HG02798 (cell line): Measurements from ENCODE around the gene CCNL2.
A peak's percentile ranks its signal among the peaks of the same experiment; 100 is the strongest.
"Not testable (repeated sequence)": the region's sequence is repeated elsewhere in the genome, so short reads cannot be mapped to it uniquely, and the experiment has no call there.

ENCODE experiments used
- ATAC-seq: cut with Tn5 transposase; IDR thresholded peaks from one replicate; pipeline ENCODE4 v1.9.1; 2021; ENCODE audit warnings: mild to moderate bottlenecking; ENCODE audit not compliant: unreplicated experiment, poor library complexity

The CCNL2 gene

DNA sequence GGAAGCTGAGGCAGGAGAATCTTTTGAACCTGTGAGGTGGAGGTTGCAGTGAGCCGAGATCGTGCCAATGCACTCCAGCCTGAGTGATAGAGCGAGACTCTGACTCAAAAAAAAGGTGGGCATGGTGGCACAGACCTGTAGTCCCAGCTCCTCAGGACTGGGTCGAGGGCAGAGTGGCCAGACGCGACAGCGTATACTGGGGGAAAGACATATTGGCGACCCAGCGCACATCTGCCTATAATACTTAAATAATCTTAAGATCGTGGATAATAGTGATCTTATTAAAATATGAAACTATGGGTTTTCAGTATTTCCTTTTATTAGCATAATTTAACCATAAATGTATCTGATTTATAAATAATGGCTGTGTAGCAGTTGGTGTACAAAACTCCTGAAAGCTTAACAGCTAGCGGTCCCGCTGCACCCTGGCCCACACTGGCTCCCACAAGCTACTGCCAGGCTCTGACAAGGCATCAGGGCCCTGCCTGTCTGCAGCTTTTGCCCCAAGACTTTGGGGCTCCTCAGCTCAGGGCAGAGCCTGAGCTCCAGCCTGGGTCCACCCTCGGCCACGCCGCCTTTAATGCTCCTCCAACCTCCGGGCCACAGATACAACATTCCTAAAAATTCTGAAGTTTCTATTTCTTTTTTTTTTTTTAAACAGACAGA lies 21.5 kb downstream of the CCNL2 start:
- no peak for ATAC-seq

DNA sequence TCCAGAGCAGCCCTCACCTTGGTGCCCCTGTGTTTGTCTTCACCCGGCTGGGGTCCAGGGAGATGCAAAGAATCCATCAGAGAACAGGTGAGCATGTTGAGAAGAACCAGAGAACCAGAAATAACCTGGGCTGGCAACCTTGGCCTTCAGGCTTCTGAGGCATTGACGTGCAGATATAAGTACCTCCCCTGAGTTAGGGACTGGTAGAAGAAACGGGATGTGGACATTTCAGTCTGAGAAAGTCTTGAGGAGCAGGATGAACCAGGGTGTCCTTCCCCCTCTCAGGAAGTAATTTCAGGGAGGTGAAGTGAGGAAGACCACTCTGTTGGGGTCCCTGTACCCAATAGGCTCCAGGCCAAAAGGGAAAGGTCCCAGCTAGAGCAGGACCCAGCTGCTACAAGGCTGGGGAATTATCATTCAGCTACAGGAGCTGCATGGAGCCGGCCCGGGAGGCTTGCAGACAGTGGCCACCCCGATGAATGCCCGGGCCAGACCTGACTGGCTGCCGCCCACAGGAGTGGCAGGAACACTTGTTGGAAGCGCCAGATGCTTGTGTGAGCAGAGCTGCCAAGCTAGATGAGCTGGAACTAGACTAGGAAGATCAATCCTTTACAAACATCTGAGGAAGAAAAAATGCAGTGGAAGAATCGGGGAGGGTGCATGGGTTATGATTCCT lies 22.4 kb downstream of the CCNL2 start:
- no peak for ATAC-seq

DNA sequence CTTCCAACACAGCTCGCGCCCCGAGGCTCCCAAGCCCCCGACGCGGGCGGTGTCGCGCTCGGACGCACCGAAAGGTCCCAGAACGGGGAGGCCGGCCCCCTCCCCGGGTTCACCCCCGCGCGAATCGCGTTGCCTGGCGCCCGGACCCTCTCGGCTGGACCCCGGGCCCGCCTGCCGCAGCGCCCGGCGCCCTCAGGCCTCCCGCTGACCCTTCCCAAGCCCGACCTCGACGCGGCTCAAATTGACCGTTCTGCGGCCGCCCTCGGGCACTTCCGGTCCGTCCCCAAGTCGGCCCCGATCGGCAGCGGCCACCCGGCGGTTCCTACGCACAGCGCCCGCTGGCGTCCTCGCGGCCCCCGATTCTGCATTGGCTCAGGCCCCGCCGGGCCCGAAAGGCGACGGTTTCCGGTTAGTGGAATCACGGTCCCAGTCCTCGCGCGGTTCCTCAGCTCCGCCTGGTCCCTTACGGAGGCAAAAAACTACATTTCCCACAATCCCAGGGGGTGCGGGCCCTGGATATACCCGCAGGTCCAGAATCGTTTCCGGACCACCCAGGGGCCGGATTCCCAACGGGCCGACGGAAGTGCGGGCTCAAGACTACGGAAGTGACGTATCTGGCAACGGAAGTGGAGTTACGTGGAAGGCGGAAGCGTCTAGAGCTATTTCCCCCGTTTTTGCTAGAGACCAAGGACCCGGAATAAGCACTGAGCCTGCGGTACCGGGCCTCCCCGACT lies 24.0 kb downstream of the CCNL2 start, which contains the start of gene AURKAIP1:
AURKAIP1 (minus strand) TSS at position 279 of the 734 bp plus-strand sequence. CDS start 451 bp downstream, outside the sequence.
- ATAC-seq = peak; percentile 88

DNA sequence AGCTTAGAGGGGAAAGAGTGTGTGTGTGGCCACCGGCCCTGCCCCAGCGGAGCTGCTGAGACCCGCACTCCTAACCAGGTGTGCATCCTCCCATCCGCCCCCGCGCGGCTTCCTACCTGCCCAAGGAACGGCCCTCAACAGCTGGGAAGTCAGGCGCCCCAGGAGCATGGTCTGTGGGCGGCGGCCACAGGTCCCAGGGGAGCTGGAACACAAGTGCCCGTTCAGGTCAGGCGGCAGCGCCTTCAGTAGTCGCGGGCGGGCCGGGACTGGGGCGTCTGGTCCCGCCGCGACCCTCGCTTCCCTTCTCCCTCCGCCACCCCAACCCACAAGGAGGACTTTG lies 24.6 kb downstream of the CCNL2 start:
- ATAC-seq = peak; percentile 4

DNA sequence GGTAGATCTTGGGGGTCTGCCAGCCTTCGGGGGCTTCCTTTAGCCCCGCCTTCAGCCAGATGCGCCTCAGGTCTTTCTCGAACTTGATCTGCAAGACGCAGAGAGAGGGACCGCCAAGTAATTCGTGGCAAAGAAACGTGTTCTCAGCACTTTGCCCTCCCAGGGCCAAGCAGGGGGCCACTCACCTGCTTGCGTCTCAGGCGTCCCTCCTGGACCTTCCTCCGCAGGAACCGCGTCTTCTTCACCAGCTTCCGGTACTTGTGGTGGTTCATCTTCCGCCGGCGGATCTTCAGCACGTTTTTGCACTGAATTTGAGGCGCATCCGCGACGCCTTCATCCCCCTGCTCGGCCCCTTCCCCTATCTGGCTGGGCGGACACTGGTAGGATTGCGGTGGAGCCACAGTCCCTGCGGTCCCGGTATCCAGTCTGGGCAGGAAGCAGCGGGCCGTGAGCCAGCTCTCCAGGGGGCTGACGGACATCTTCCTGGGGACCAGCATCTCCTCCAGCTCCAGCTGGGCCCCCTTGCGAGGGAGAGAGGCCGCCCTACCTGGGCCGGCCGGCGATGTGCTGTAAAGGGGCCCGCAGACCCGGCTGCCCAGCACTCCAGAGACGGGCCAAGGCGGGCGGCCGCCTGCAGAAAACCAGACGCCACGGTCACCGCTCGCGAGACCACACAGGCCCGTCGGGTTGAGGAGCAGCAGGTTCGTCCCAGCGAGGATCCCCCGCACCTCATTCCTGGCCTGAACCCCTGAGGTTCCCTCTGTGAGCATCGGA lies 25.1 kb downstream of the CCNL2 start:
- ATAC-seq = no peak

DNA sequence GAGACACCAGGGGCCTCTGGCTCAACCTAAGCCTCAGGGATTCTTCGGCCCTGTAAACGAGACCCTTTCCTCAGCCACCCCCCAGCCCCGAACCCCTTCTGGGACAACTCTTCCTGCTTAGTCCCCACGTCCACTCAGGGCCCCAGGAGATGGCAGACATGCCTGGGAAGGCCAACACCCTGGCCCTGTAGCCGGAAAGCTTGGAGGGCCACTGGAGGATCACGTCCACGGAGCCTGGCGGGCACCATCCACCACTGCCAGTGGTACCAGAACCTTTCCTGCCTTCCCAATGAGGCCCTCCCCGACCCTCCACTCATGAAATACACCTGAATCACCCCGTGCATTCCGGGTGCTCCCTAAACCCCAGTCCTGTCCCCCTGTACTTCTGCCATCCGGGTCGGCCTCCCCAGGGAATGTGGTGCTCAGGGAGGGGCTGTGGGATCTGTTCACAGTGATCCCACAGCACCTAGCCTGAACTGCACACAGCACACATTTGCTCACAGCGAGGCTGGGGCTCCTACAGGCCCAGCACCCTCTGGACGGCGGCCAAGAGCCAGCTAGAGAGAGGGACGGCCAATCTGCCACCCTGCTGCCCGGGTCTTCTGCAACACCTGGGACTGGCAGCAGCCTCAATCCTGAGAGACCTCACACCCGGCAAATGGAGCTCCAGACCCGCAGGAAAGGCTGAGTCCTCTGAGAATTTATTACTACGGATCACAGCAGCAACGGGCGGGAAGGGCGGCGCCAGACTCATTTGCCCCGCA lies 25.9 kb downstream of the CCNL2 start:
- ATAC-seq = no peak

DNA sequence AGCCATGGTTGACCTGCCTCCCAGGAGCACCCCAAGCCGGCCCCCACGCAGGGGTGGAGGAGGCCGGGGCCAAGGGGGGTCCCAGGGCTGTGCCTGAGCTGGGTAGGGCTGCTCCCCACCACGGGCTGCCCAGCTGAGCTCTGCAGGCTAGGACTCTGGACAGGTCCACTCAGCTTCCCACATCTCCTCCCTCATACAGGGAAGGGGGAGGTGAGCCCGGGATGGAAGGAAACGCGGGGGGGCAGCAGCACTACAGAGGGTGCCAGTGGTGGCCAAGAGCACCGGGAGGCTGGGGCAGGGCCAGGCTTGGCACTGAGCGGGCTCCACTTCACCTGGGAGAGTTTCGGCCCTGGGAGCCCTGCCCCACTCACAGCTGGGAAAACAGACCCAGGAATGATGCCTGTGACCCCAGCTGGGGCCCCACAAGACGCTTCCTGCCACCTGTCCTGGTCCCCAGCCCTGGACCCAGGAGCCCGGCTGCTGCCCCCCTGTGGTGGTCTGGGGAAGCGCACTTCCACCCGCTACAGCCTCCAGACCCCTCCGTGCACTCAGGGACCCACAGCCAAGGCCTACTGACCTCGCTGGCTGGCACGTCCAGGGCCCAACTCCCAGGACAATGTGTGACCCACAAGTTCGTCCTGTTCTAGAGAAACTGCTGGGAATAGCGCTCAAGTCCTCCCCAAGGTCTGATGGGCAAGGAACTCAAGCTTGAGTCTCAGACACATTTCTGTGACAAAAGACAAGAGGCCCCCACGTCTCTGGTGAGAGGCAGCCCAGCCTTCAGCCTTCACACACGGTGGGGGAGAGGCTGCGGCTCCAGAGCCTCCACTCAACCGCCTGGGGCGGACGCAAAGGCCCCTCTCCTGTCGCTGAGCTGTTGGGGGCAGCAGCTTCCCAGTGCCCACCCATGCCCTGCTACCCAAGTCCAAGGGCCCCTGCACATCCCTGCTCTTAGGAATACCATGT lies 27.1 kb downstream of the CCNL2 start:
- peak; percentile 18 for ATAC-seq

DNA sequence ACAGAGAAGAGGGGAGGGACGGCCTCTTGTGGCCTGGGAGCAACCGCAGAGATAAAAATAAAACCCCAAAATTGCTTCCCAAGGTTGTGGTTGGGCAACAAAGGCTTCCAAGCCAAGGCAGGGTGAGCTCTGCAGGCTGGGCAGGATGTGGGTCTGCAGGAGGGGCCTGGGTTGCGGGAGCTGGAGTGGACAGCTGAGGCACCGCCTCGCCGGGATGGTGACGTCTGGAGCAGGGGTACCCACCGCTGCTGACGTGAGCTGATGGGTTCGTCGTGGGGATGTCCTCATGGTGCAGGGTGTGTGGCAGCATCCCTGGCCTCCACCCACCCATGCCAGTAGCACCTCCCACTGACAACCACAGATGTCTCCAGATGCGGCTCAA lies 27.8 kb downstream of the CCNL2 start:
- ATAC-seq = no peak

DNA sequence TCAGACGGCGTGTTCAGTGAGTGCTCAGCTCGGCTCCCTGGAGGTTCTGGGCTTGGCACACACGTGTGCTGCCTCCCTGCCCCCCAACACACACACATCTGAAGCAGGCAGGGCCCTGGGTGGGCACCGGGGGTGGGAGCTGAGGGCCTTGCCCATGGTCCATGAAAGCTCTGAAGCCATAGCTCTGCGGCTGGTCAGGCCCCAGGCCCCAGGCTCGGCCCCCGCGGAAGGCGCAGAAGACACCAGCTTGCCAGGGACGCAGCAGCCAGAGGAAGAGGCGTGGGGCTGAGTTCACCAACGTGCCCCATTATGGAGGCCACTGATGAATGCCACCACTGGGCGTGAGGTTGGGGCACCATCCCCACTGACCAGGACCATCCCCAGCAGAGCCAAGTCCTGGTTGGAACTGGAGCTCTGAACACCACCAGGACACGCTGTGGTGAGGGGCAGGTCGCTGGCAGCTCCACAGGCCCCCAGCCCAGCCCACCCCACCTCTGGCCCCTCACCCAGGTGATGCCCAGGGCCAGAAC lies 28.3 kb downstream of the CCNL2 start:
- ATAC-seq = no peak

DNA sequence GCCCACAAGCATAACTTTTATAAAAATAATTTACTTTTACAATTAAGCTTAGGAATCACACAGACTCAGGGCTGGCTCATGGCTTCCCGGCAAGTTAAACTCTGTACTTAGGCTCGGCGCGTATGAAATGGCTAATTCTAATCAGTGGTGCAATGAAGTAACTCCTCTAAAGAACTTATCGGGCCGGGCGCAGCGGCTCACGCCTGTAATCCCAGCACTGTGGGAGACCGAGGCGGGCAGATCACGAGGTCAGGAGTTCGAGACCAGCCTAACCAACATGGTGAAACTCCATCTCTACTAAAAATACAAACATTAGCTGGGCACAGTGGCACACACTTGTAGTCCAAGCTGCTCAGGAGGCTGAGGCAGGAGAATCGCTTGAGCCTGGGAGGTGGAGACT lies 29.0 kb downstream of the CCNL2 start:
- ATAC-seq = not testable (repeated sequence)

DNA sequence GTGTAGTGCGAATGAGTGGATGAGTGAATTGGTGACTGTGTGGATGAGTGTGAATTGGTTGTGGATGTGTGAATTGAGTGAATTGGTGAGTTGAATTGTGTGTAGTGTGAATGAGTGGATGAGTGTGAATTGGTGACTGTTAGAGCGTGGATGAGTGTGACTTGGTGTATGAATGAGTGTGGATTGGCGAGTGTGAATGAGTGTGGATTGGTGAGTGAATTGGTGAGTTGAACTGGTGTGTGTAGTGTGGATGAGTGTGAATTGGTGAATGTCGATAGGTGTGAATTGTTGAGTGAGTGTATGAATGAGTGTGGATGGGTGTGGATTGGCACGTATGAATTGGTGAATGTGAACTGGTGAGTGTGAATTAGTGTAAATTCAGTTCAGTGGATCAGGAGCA lies 31.8 kb downstream of the CCNL2 start:
- no peak for ATAC-seq

DNA sequence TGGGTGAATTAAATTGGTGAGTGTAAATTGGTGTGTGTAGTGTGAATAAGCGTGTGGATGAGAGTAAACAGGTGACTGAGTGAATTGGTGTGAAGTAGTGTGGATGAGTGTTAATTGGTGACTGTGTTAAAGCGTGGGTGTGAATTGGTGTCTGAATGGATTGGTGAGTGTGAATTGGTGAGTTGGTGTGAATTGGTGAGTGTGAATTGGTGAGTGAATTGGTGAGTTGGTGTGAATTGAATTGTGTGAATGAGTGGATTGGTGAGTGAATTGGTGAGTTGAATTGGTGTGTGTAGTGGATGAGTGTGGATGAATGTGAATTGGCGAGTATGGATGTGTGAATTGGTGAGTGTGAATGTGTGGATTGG lies 32.5 kb downstream of the CCNL2 start:
- ATAC-seq = no peak

DNA sequence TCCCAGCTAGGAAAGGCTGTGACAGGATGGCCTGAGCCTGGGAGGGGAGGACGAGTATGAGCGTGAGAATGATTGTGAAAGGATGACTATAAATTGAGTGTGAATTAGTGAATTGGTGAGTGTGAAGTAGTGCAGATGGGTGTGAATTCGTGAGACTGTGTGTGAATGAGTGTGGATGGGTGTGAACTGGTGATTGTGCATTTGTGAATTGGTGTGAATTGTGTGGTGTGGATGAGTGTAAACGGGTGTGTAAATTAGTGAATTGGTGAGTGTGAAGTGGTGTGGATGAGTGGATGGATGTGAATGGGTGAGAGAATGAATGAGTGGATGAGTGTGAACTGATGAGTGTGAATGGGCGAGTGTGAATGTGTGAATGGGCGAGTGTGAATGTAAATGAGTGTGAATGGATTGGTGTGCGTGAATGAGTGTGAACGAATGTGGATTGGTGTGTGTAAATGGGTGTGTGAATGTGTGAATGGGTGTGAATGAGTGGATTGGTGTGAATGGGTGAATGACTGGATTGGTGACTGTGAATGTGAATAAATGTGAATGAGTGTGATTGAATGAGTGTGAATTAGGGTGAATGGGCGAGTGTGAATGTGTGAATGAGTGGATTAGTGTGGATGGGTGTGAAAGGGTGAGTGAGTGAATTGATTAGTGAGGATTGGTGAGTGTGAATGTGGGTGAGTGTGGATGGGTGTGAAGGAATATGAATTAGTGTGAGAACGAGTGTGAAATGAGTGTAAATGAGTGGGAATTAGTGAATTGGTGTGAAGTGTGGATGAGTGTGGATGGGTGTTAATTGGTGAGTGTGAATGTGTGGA lies 33.0 kb downstream of the CCNL2 start:
- no peak for ATAC-seq

DNA sequence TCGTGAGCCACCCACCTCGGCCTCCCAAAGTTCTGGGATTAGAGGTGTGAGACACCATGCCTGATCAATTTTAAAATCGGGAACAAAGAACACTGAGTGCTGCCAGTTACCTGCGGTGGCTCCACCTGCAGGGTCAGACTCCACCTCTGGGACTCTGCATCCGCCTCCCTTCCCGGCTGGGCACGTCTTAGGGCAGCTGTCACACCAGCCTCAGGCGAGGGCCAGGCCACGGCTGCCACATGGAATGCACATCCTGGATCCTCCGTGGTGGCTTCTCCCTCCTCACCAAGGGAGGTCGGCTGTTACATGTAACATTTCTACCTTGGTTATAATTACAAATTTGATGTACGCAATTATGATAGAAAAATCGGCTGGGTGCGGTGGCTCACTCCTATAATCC lies 34.9 kb downstream of the CCNL2 start:
- no peak for ATAC-seq

DNA sequence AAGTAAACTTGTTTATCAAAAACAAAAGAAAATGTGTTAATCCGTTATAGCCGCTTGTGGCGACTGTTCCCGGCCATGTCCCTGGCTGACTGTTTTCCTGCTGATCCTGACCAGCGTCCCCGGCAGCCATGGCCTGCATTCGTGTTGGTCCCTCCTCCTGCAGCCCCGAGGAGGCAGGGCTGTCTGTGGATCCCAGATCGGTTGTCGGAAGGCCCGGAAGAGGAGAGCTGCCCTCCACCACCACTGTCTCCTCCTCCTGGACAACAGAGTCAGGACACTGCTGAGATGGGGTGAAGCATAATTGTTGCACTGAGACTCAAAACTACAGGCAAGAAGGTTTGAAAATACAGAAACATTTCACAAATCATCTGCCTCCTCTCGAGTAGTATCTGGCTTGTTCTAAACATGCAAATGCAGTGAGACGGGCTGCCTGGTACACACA lies 37.1 kb downstream of the CCNL2 start:
- ATAC-seq = no peak

DNA sequence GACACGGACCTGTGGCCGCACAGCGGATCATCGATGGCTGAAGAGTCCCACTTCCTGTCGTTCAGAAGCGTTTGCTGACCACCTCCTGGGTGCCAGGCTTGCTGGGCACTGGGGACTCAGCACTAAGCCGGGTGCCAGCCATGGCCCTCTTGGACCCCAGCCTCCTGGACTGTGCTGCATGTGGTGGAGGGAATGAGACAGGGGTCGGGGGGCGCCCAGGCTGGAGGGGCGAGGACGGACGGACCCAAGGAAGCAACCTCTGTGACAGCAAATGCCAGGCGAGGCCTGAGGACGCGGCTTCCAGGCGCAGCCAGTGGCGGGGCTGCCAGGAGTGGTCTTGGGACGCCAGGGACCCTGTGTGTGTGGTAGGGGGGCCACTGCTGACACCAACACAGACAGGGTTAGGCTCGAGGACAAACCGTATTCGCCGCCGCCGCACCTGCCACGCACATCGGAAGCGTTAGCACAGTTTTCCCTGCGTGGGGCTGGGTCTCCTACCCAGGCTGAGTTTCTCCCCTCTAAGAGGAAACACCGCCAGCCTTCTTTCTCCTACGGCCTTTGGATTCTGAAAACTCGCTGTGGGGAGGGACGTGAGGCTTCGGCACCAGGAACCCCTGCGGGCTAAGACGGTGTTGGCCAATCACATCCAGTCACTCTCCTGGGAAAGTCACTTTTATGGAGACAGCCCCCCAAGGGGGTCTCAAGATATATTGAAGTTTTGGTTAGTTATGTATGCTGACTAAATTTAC lies 37.7 kb downstream of the CCNL2 start:
- no peak for ATAC-seq

DNA sequence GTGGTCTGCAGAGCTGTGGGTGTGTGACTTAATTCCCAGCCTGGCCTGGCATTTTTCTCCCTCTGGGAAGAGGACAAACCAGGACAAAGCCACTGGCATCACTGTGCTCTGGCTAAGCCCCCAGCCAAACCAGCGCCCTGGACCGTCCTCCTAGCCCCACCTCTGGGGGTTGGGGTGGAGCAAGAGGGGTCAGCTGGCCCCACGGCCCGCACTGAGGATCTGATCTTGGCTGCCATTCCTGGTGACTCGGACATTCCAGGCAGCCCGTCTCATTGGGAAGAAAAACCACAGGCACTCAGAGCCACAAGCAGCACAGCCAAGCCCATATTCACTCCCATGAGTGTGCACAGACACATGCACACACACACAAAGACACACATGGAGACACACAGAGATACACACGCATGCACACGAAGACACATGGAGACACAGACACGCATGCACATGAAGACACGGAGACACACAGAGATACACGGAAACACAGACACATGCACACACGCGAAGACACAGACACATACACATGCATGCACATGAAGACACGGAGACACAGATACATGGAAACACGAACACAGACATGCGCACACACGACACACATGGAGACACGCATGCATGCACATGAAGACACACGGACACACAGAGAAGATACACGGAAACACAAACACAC lies 38.5 kb downstream of the CCNL2 start:
- no peak for ATAC-seq
